Natural killer cell treated with Interleukin-12 subunit alpha and Interleukin-12 subunit beta and Interleukin-15 and Interleukin-18, amount 100 ng/mL, for 72 hours (primary cell): ENCODE results near the gene IL6R. TPM values are rescaled to one million over a fixed set of nuclear protein-coding genes. Genes with fewer than 3 reads are reported as not detected.

Experiments used
- ATAC-seq, 2 donors: fragments of 150-1000 bp; cut with Tn5 transposase in 1 of 2; sonication (Bioruptor Pico), chemical (Tn5 transposase) in 1 of 2; 2 replicates each; pipeline ENCODE4 v1.10.0; 2021
- DNase-seq: peaks from one replicate; pipeline ENCODE4 v3.0.0; 2022; ENCODE audit warnings: low spot score
- H3K27ac Mint-ChIP-seq, 2 donors: 1 replicate in 1 of 2; 2 replicates in 1 of 2; pipeline ENCODE4 v1.8.0; 2022; ENCODE audit warnings: mixed read lengths in 2 of 2, mild to moderate bottlenecking in 1 of 2, moderate library complexity in 1 of 2
- H3K27me3 Mint-ChIP-seq, 2 donors: 1 replicate in 1 of 2; 2 replicates in 1 of 2; pipeline ENCODE4 v1.8.0; 2022; ENCODE audit warnings: mixed read lengths in 2 of 2
- H3K36me3 Mint-ChIP-seq: one replicate; pipeline ENCODE4 v1.8.0; 2022; ENCODE audit warnings: mixed read lengths
- H3K4me1 Mint-ChIP-seq, 2 donors: 1 replicate in 1 of 2; 2 replicates in 1 of 2; pipeline ENCODE4 v1.8.0; 2022; ENCODE audit warnings: low read depth in 2 of 2, mixed read lengths in 2 of 2, mild to moderate bottlenecking in 1 of 2
- H3K4me3 Mint-ChIP-seq: one replicate; pipeline ENCODE4 v1.8.0; 2022; ENCODE audit warnings: mixed read lengths
- H3K9me3 Mint-ChIP-seq: 2 replicates; pipeline ENCODE4 v1.8.0; 2022; ENCODE audit warnings: mixed read lengths
- total RNA-seq, 2 donors: library from RNA; stranded (reverse); gene quantifications; one replicate each; pipeline ENCODE4 v1.2.3, GENCODE V29; 2022

IL6R gene
- total RNA-seq, 2 donors from 2014 or later = 2.3 to 4.0 TPM

GRCh38 chr1:154400381-154400801 lies 4.8 kb upstream of the IL6R start:
- H3K4me1 Mint-ChIP-seq = peaks cover 32 to 49% of the 10 kb centered on the region in 2 donors
- H3K4me3 Mint-ChIP-seq = no peak overlapping the region
- DNase-seq = no peak
- H3K9me3 Mint-ChIP-seq = no peaks in the 10 kb centered on the region
- no peak for ATAC-seq
- peaks cover 19% of the 10 kb centered on the region in 2 donors for H3K27me3 Mint-ChIP-seq
- peak overlapping the region in 1 of 2 donors; percentile 21 for H3K27ac Mint-ChIP-seq
- H3K36me3 Mint-ChIP-seq = no peaks in the 10 kb centered on the region

GRCh38 chr1:154402409-154402921 lies 2.7 kb upstream of the IL6R start:
- DNase-seq (no peak), ATAC-seq (no peak)
- Mint-ChIP-seq H3K4me3 (peak overlapping the region; percentile 72), H3K9me3 (no peaks in the 10 kb centered on the region), H3K27ac (peak overlapping the region in 1 of 2 donors; percentile 69), H3K27me3 (peaks cover 21 to 26% of the 10 kb centered on the region in 2 donors), H3K36me3 (no peaks in the 10 kb centered on the region), H3K4me1 (peaks cover 48 to 60% of the 10 kb centered on the region in 2 donors)

- no peaks in the 10 kb centered on the region for H3K9me3 Mint-ChIP-seq
- peaks cover 51 to 53% of the 10 kb centered on the region in 2 donors for H3K4me1 Mint-ChIP-seq
- H3K27me3 Mint-ChIP-seq = peaks cover 21 to 26% of the 10 kb centered on the region in 2 donors
- DNase-seq (peak; percentile 64), ATAC-seq (peak; percentile 43 to 47)
- H3K4me3 Mint-ChIP-seq = peak overlapping the region; percentile 72
- H3K36me3 Mint-ChIP-seq = no peaks in the 10 kb centered on the region
- peak overlapping the region; percentile 67 to 69 for H3K27ac Mint-ChIP-seq
Observed at GRCh38 chr1:154403261-154403943, 1.7 kb upstream of the IL6R start.

- Mint-ChIP-seq H3K4me1 (peaks cover 51 to 53% of the 10 kb centered on the region in 2 donors), H3K27ac (peak overlapping the region in 1 of 2 donors; percentile 37), H3K36me3 (no peaks in the 10 kb centered on the region), H3K4me3 (peak overlapping the region; percentile 72), H3K27me3 (peaks cover 23% of the 10 kb centered on the region in 2 donors), H3K9me3 (no peaks in the 10 kb centered on the region)
- DNase-seq (no peak), ATAC-seq (no peak)
Observed at GRCh38 chr1:154403983-154404382, 1.2 kb upstream of the IL6R start.

GRCh38 chr1:154404511-154404931 lies 622 bp upstream of the IL6R start:
- H3K4me3 Mint-ChIP-seq = peak overlapping the region; percentile 72
- peak overlapping the region in 1 of 2 donors; percentile 37 for H3K27ac Mint-ChIP-seq
- ATAC-seq = no peak
- H3K4me1 Mint-ChIP-seq = peaks cover 51 to 53% of the 10 kb centered on the region in 2 donors
- H3K27me3 Mint-ChIP-seq = peaks cover 28% of the 10 kb centered on the region in 2 donors
- H3K9me3 Mint-ChIP-seq = no peaks in the 10 kb centered on the region
- DNase-seq = no peak
- no peaks in the 10 kb centered on the region for H3K36me3 Mint-ChIP-seq

- peaks cover 53 to 55% of the 10 kb centered on the region in 2 donors for H3K4me1 Mint-ChIP-seq
- DNase-seq (no peak), ATAC-seq (peak; percentile 37 to 46)
- no peaks in the 10 kb centered on the region for H3K36me3 Mint-ChIP-seq
- peak overlapping the region; percentile 26 to 73 for H3K27ac Mint-ChIP-seq
- H3K27me3 Mint-ChIP-seq = peaks cover 32 to 33% of the 10 kb centered on the region in 2 donors
- peak overlapping the region; percentile 81 for H3K4me3 Mint-ChIP-seq
- no peaks in the 10 kb centered on the region for H3K9me3 Mint-ChIP-seq
Observed at GRCh38 chr1:154405747-154406571, 816 bp downstream of the IL6R start.

GRCh38 chr1:154406572-154406879 lies 1.4 kb downstream of the IL6R start:
- no peaks in the 10 kb centered on the region for H3K36me3 Mint-ChIP-seq
- peak overlapping the region; percentile 81 for H3K4me3 Mint-ChIP-seq
- H3K4me1 Mint-ChIP-seq = peaks cover 55 to 57% of the 10 kb centered on the region in 2 donors
- no peaks in the 10 kb centered on the region for H3K9me3 Mint-ChIP-seq
- DNase-seq (no peak), ATAC-seq (no peak)
- H3K27ac Mint-ChIP-seq = peak overlapping the region; percentile 26 to 73
- H3K27me3 Mint-ChIP-seq = peaks cover 33% of the 10 kb centered on the region in 2 donors

- H3K4me3 Mint-ChIP-seq = peak overlapping the region; percentile 81
- H3K4me1 Mint-ChIP-seq = peaks cover 55 to 57% of the 10 kb centered on the region in 2 donors
- ATAC-seq = no peak
- H3K9me3 Mint-ChIP-seq = no peaks in the 10 kb centered on the region
- H3K36me3 Mint-ChIP-seq = no peaks in the 10 kb centered on the region
- H3K27me3 Mint-ChIP-seq = peaks cover 33% of the 10 kb centered on the region in 2 donors
- DNase-seq = no peak
- peak overlapping the region; percentile 26 to 73 for H3K27ac Mint-ChIP-seq
Observed at GRCh38 chr1:154406886-154407197, 1.7 kb downstream of the IL6R start.

- ATAC-seq (no peak), DNase-seq (no peak)
- H3K4me1 Mint-ChIP-seq = peaks cover 51 to 52% of the 10 kb centered on the region in 2 donors
- H3K36me3 Mint-ChIP-seq = no peaks in the 10 kb centered on the region
- peak overlapping the region; percentile 26 to 73 for H3K27ac Mint-ChIP-seq
- no peaks in the 10 kb centered on the region for H3K9me3 Mint-ChIP-seq
- peaks cover 33% of the 10 kb centered on the region in 2 donors for H3K27me3 Mint-ChIP-seq
- peak overlapping the region; percentile 81 for H3K4me3 Mint-ChIP-seq
Observed at GRCh38 chr1:154407198-154408091, 2.3 kb downstream of the IL6R start.

GRCh38 chr1:154408174-154408777 lies 3.1 kb downstream of the IL6R start:
- no peaks in the 10 kb centered on the region for H3K36me3 Mint-ChIP-seq
- peaks cover 32 to 33% of the 10 kb centered on the region in 2 donors for H3K27me3 Mint-ChIP-seq
- H3K4me3 Mint-ChIP-seq = no peak overlapping the region
- ATAC-seq = no peak
- DNase-seq = no peak
- peaks cover 44 to 45% of the 10 kb centered on the region in 2 donors for H3K4me1 Mint-ChIP-seq
- peak overlapping the region in 1 of 2 donors; percentile 45 for H3K27ac Mint-ChIP-seq
- no peaks in the 10 kb centered on the region for H3K9me3 Mint-ChIP-seq

- Mint-ChIP-seq H3K4me3 (no peak overlapping the region), H3K27me3 (peaks cover 33% of the 10 kb centered on the region in 2 donors), H3K36me3 (no peaks in the 10 kb centered on the region), H3K27ac (peak overlapping the region in 1 of 2 donors; percentile 10), H3K4me1 (peaks cover 25 to 29% of the 10 kb centered on the region in 2 donors), H3K9me3 (no peaks in the 10 kb centered on the region)
- DNase-seq = no peak
- ATAC-seq = no peak
Observed at GRCh38 chr1:154410185-154410827, 5.2 kb downstream of the IL6R start.

- peaks cover 25 to 29% of the 10 kb centered on the region in 2 donors for H3K27me3 Mint-ChIP-seq
- no peak for ATAC-seq
- no peak overlapping the region for H3K4me3 Mint-ChIP-seq
- peaks cover 16 to 22% of the 10 kb centered on the region in 2 donors for H3K4me1 Mint-ChIP-seq
- H3K36me3 Mint-ChIP-seq = no peaks in the 10 kb centered on the region
- no peak overlapping the region for H3K27ac Mint-ChIP-seq
- DNase-seq = no peak
- no peaks in the 10 kb centered on the region for H3K9me3 Mint-ChIP-seq
Observed at GRCh38 chr1:154411525-154411924, 6.4 kb downstream of the IL6R start.
